DMS53 treated with DMSO at 0.1 percent for 48 hours (cell line): ENCODE results near the gene MYO6.

Experiments used
- DNase-seq: peaks from one replicate; lab custom pipeline; 2025; ENCODE audit not compliant: unreplicated experiment; lab: John Stamatoyannopoulos, UW

MYO6 gene

GRCh38 chr6:75819776-75820487, 70.9 kb downstream of the MYO6 start:
- no peak for DNase-seq

- no peak for DNase-seq
Measured at GRCh38 chr6:75824160-75824559, 75.1 kb downstream of the MYO6 start.

GRCh38 chr6:75827163-75827562, 78.1 kb downstream of the MYO6 start:
- no peak for DNase-seq

GRCh38 chr6:75830959-75831885, 82.2 kb downstream of the MYO6 start:
- DNase-seq: no peak

- no peak for DNase-seq
Measured at GRCh38 chr6:75834447-75834846, 85.4 kb downstream of the MYO6 start.

GRCh38 chr6:75842191-75842590, 93.2 kb downstream of the MYO6 start:
- no peak for DNase-seq

- DNase-seq: no peak
Measured at GRCh38 chr6:75842732-75843131, 93.7 kb downstream of the MYO6 start.

GRCh38 chr6:75843396-75843795, 94.4 kb downstream of the MYO6 start:
- no peak for DNase-seq

GRCh38 chr6:75848274-75848673, 99.2 kb downstream of the MYO6 start:
- no peak for DNase-seq

- peak; percentile 36 for DNase-seq
Measured at GRCh38 chr6:75849329-75850025, 100.4 kb downstream of the MYO6 start.

- DNase-seq: no peak
Measured at GRCh38 chr6:75850026-75850833, 101.2 kb downstream of the MYO6 start.

GRCh38 chr6:75852721-75853120, 103.7 kb downstream of the MYO6 start:
- peak; percentile 87 for DNase-seq

GRCh38 chr6:75853806-75854205, 104.8 kb downstream of the MYO6 start:
- no peak for DNase-seq

- DNase-seq: no peak
Measured at GRCh38 chr6:75855052-75855451, 106.0 kb downstream of the MYO6 start.

GRCh38 chr6:75856902-75857301, 107.9 kb downstream of the MYO6 start:
- DNase-seq: no peak

- no peak for DNase-seq
Measured at GRCh38 chr6:75863001-75863400, 114.0 kb downstream of the MYO6 start.

- no peak for DNase-seq
Measured at GRCh38 chr6:75863784-75864183, 114.7 kb downstream of the MYO6 start.

GRCh38 chr6:75864446-75864845, 115.4 kb downstream of the MYO6 start:
- DNase-seq: no peak

- DNase-seq: no peak
Measured at GRCh38 chr6:75870389-75870788, 121.3 kb downstream of the MYO6 start.

GRCh38 chr6:75874224-75874623, 125.2 kb downstream of the MYO6 start:
- DNase-seq: no peak

GRCh38 chr6:75876152-75876551, 127.1 kb downstream of the MYO6 start:
- no peak for DNase-seq
